HUDEP-2 (cell line): Measurements from ENCODE around the gene PSMD6.

Experiments
- DNase-seq, 76 experiments: peaks; one replicate each; lab custom pipeline; 2025; ENCODE audit not compliant: unreplicated experiment in 76 of 76; lab: John Stamatoyannopoulos, UW

The PSMD6 gene

DNA sequence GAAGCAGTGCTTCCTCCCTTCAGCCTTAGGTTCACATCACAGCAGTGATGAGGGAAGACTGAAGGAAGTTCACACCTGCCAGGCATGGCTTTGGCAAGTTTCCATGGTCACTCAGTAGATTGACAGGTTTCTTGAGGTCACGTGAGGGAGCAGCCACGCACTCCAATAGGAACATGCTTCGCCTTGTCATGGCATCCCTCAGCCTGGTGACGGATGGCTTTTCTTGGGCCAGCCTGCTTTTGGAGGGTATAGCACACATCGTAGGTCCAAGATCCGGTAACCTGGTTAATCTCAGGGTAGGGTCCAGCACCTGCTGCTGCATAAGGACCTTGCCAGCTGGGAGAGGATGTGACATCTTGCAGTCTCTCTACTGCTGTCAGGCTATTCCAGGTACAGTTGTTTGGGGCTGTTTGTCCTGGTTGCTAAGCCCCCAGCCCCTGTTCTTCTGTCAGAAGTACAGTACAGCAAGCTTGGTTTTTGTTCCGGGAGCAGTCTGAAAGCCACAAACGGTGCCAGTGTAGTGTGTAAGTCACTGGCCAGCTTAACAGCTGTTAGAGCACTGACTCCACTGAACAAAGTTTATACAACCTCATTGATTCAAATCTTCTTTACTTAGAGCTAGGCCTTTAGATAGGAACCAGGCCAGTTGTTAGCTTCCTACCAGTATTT lies 42.3 kb downstream of the PSMD6 start:
- DNase-seq = no peak

DNA sequence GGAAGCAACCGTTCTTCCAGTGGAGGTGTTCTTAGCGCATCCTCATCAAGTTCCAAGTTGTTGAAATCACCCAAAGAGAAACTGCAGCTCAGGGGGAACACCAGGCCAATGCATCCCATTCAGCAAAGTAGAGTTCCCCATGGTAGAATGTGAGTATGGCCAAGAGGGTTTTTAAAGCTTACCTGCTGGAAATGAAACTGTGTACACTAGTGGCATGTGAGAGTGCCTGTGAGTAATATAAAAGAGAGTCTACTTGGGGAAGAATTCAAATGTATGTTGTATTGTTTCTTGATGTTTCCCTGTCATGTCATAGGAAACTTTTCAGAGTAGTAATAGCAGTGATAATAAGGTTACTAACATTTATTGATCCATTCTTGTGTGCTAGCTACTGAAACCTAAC lies 43.3 kb downstream of the PSMD6 start:
- DNase-seq = no peak

DNA sequence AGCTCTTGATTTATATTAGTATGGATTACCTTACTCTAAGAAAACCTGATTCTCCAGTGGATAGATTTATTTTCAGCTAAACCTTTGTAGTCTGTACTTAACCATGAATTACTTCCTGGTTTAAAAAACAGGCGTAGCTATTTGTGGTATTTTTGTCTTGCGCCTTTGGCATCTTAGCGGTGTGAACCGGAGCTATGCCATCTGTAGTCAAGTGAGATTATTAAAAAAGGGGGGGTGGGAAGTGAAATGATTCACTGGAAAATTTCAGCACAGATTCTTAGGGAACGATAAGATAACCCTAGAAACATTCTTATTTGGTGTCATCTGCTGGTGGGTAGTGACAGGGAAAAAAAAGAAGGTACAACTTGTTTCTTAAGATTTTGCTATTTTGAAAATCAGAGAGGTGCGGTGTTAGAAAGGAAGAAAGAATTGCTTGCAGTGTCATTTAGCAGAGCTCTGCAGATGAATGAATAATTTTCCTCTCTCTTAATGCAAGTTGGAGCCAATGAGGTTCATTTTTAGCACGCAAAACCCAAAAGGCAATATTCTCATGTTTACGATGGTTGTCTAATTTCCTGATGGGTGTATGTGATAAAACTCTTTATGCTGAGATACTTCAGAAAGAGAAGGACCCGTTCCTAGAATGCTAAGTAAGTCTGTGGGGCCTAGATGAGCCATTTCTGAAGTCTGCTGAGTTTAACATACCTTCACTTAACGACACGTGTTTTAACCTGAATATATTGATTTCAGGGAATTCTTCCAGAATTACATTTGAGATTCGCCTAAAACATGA lies 44.0 kb downstream of the PSMD6 start:
- DNase-seq = no peak

DNA sequence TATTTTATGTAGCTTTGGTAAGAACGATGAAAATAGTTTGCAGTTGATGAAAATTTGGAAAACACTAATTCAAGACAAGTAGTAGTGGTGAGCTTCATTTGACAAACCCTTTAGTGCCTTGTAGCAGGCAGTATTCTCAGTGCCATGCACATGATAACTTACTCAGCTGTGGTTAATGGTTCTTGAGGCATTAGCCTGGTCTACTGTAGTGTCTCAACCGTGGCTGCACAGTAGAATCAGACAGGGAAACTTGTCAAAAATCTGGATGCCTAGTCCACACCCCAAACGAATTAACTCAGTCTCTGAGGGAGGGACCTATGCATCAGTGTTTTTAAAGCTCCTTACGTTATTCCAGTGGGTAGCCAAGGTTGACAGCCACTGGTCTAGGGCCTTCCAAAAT lies 45.4 kb downstream of the PSMD6 start:
- DNase-seq = no peak

DNA sequence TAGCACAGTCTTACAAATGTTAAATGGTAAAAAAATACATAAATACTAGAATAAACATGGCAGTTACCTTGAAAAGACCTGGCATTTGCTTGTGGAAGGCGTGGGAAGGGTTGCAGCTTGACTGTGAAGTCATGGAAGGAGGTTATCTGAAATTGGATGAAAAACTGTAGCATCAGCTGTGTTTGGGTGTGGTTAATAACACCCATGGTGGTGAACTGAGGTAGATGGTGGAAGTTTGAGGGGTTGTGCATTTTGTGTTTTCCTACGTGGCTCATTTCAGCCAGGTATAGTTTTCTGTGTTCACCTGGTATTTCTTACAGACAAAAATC lies 46.5 kb downstream of the PSMD6 start:
- DNase-seq = no peak

DNA sequence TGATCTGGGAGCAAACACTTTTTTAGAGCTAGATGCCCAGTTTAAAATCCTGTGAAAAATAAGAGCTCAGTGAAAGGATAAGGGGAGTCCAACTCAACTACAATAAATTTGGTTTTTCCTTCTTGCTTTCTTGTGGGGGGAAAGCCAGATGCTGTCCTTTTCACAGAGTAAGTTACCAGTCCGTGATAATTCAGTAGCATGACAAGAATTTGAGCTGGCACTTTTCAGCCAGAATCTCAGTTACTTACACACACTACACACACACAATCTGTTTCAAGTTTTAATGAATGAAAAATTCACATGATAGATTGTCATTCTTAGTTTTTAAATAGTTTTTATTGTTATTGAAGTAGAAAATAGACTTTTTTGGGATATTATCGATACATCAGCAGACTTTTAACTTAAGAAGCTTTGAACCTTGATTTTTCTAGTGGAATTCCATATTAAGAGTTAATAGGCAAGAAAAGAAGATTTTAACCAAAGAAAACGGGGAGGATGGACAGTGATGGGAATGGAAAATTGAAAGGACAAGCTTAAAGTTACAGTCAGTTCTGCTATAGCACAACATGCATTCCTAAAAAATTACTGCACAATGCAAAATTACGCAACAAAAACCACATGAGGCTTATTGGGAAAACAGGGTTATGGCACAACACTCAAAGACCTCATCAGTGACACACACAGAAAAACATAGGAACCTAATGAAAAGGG lies 47.0 kb downstream of the PSMD6 start:
- DNase-seq = no peak

DNA sequence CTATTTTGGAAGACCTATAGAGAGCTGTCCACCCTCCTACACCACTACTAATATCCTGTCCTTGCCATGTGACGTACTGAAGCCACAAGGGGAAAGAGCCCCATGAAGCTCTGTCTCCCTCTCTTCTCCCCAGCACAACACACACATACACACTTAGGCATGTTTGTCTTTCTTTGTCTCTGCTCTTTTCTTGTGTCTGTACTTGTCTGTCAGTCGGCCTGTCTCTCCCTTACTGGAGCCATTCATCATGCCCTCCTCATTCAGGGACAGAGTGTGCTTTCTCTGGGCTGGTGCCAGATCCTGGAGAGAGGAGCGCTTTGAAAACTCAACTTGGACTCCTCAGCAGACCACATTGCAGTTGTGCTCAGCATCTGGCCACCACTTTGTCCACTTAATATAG lies 47.6 kb downstream of the PSMD6 start:
- no peak for DNase-seq

DNA sequence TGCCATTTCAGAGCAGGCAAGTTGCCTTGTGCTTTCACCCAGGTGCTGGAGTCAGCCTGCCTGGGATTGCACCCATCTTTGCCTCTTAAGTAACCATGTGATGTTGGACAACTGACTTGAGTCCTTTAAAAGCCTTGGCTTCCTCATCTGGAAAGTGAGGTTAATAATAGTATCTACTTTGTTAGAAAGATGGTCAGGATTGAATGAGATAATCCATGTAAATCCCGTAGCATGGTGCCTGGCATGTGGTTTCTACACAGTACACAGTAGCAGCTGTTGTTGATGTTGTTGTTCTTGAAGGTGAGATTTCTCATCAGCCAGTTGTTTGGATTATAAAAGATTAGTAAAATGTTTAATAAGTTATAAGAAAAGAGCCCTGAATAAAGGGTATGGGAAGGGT lies 48.8 kb downstream of the PSMD6 start:
- DNase-seq = no peak

DNA sequence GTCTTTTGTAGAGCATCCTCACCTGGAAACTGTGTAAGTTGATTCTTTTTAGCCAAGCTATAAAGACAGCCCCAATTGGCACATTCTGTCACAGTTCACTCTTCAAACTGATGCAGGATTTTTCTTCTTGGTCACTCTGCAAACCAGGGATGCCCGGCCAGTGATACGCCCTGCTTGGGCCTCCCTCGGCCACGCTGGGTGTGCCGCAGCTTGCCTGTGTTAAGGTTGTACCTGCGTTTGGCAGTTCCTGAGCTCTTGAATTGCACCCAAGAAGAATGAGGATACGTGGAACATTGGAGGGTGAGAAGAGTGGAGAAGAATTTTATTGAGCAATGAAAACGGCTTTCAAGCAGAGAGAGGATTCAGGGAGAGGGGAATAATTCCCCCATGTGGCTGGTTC lies 49.9 kb downstream of the PSMD6 start:
- no peak for DNase-seq

DNA sequence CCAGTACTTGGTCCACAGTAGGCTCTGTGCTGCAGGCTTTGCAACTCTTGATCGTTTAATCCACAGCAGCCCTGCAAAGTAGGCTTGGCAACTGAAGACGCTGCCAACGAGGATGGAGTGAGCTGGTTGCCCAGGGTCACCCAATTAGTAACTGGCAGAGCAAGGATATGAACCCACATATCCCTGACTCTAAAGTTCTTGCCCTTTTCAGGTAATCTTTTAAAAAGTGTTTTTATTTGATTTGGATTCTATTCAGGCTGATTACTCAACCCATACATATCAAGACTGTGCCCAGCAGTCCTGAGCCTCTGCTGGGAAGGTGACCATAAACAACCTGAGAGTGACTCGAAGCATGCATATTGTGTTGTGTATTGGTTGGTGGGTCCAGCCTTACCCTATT lies 50.3 kb downstream of the PSMD6 start:
- no peak for DNase-seq

DNA sequence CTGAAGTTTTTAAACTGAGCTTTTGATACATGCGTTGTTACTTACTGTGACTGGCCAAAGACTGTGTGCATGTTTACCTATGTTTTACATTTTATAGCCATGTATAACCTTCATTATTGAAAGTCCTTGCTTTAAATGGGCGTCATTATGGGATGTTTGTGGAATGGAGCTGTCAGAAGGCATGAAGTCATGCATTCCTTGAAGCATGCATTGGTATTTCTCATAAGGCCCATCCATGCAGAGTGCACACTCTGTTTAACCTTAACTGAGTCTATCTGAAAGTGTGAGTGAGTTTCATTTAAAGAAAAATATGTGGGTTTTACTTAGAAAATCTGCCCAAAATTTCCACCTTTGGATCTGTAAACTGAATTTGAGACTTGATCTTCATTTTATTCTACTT lies 51.1 kb downstream of the PSMD6 start:
- no peak for DNase-seq

DNA sequence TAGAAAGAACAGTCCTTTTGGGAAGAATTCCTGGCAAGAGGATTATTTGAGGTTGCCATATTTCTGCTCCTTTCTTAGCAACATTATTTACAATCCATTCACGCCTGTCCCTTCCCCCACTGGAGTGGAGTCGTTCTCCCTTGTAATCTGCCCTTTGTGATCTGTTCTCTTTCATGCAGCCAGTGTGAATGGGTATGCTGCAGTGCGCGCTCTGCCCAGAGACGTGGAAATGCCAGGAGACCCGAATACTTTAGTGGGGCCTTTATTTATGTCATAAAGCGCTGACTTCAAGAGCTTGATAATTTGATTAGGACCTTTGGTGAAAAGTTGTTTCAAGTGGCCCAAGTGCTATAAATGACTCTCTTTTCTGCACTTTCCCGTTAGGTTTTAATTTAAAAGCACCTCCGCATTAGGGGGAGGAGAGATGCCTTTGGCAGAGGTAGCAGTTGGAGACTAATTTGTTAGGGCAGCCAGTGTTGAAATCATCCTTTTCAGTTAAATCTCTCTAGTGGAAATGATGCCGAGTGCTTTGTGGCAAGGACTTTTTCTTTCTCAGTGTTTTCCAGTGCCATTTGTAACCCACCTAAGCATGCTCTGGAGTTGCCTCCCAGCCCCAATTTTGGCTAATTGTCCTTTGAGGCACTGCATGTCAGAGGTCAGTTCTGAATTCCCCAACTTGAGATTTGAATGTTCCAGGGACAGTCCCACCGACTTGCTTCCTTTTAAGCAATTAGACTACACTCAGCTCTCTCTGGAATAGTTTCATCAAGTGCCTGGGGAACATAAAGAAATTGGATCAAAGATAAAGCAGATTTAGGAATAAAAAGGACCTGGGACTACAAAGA lies 52.4 kb downstream of the PSMD6 start:
- no peak for DNase-seq

DNA sequence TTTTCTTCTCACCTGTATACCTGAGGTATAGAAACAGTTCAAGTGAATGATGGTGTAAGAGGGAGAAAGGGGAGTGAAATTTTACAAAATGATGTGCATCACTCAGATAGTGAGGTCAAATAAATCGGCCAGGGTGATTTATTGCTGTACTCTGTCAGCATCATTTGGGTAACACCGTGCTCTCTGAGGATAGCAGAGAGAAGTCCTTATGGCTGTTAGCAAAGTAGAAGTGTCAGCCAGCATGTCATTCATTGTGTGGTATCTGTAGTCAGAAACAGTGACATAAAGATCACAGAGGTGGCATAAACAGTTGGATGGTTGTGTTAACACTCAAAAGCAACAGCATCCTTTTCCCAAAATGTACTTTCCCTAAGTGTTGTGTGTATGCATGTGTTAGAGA lies 53.4 kb downstream of the PSMD6 start:
- no peak for DNase-seq

DNA sequence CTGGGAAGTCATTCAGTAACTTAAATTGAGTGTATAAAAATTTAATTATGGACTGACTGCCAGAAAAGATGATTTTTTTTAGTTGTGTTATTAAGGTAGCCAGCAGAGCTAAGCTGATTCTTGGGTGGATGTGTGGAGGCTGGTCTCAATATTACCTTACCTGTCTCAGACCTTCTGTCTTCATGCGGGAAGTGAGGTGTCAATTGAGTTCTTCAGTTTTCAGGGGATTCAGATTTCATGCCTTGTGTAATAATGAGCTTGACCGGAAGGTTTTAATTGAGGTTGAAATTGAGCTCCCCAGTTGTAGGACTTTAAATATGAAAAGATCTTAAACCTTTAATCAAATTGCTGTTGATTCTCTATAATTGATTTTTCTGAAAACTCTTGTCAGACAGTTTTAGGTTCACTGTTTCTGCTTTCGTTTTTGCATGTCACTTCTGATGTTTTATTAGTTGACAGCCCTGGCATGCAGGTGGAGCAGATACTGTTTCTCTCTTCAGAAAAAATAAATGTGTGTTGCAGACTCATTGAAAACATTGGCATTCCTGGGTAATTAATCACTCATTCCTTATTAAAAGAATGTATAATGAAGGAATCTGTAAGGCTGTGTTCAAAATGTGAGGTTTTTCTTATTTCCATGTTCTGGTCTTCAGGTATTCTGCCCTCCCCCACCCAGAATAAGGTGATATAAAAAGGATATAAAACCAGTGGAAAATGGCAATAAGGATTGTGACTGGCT lies 54.5 kb downstream of the PSMD6 start:
- no peak for DNase-seq

DNA sequence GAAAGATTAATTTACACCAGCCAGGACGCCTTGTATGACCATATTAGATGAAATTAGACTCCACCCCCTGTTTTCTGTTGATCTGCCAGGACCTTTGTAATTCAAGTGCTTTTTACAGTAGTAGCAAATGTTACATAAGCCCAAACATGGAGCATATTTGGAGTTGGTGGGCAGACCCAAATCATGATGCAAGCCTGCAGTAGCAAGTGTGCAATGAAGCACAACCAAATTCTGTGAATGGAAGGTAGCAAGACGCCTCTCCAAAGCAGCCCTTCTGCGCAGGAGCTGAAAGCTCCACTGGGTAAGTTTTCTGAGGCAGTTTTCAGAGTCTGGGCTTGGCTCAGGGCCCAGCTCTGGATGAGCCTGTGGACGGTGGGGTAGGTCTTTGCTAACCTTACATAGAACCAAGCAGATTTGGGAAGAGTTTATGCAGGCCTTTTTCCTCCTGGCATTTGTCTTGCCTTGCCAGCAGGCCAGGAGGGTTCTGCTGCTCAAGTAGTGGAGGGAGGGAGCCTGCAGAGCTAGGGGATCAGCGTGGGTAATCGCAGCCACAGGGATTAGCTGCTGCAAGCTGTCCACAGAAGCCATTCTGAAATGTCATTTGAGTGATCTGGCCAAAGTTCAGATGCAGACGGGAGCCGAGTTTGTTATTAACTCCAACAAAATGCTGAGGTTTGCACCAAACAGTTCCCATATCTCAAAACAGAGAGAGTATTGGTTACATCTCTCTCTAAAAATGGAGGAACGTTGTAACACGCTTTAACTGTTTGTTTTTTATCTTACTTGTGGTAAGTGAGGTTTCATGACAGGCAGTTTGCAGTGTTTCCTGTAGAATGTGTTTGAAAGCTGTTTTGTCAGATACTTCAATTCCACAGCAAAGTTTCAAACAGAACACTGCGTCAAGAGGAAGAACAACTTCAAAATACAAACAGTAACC lies 55.4 kb downstream of the PSMD6 start:
- peak in 64 of 76 experiments; percentile 3 to 72 (median 36) for DNase-seq

DNA sequence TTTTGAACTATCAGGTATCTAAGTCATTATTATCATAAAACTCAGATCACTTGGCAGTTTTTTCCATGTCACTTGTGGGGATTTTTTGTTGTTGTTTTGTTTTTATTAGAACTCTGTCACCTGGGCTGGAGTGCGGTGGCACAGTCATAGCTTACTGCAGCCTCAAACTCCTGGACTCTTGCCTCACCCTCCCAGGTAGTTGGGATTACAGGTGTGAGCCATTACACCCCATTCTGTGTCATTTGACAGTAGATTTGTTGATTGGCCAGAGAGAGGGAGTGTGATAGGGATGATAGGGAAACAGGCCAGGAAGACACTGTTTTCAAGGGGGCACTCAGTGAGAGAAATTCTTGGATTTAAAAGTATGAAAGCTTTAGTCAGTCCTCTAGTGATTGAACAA lies 56.4 kb downstream of the PSMD6 start:
- DNase-seq = no peak

DNA sequence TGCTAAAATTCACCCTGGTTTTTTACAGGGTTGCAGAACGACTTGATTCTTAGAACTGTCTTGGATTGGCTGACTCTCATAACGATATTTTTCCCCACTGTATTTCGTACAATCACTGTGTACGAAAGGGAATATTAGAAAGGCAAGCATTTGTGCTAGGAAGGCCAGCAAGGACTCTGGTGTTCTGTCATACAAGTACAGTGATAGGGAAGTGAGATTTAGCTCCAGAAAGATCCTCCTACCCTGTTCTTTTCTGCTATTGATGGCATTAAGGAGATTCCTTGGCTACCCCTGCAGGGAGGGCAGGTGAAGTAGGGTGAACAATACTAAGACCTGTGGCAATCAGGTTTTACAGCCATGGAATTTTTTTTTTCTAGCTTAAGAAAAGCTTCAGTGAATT lies 57.3 kb downstream of the PSMD6 start:
- no peak for DNase-seq

DNA sequence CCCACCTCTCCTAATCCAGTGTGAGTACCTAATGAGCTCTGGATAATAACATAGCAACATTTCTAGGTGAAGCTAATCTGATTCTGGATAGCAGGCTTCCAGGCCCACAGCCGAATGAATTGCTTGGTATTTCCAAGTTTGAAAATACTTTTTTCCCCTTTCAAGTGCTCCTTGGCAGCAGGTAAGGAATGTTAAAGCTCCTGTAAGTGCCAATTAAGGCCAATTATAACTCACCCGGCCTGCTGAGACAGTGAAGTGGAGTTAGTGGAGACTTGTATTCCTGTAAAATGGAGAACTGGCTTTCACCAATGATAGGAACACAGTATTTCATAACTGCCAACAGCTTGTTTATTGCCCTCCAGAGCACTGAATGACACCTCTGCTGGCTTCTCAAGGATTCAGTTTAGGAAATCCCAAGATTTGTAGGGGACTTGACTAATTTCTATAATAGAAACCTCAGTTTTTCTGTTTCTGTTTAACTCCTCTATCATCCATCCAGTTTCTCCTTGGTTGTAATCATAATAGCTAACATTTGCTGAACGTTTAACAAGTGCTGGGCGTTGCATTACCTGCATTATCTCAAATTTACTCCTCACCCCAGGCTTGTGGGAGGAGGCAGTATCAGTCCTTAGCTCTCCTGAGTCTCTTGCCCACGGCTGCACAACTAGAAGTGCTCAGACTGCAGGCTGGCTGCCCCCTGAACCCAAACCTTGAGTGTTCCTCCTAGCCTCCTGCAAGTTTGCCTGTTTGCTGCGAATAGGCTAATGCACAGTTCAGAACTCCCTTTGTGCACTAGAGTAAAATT lies 58.4 kb downstream of the PSMD6 start:
- peak in 8 of 76 experiments; percentile 6 to 16 (median 13) for DNase-seq
